Keratinocyte (primary cell): Measurements from ENCODE around the gene PAPPA. TPM values are rescaled to one million over a fixed set of nuclear protein-coding genes. Genes with fewer than 3 reads are reported as not detected.

Experiments used
- DNase-seq: peaks from one replicate; pipeline ENCODE4 v3.0.0-alpha.2; 2011; ENCODE audit warnings: low read depth, missing footprints, low spot score
- FAIRE-seq: peaks from 2 replicates; lab custom pipeline; 2011; peaks lifted over from hg19 to GRCh38; lab: Jason Lieb, UNC
- H2AFZ ChIP-seq: 2 replicates; pipeline ENCODE4 v1.6.0; 2012; ENCODE audit warnings: low read length, control low read depth, inconsistent platforms; ENCODE audit not compliant: control insufficient read depth
- H3K27ac ChIP-seq: 2 replicates; pipeline ENCODE4 v1.5.1; 2011; ENCODE audit warnings: low read length; ENCODE audit not compliant: control insufficient read depth, insufficient read depth
- H3K27me3 ChIP-seq: 3 replicates; pipeline ENCODE4 v1.6.0; 2011; ENCODE audit warnings: low read length; ENCODE audit not compliant: control insufficient read depth, insufficient read depth; ENCODE audit errors: extremely low read depth
- H3K36me3 ChIP-seq, 2 experiments: 2 replicates in 1 of 2; 3 replicates in 1 of 2; pipeline ENCODE4 v1.5.1; 2011; ENCODE audit warnings: low read length in 2 of 2, mild to moderate bottlenecking in 1 of 2; ENCODE audit not compliant: control insufficient read depth in 2 of 2, insufficient read depth in 2 of 2; ENCODE audit errors: extremely low read depth in 1 of 2
- H3K4me1 ChIP-seq: 3 replicates; pipeline ENCODE4 v1.5.1; 2011; ENCODE audit warnings: low read length; ENCODE audit not compliant: control insufficient read depth, insufficient read depth; ENCODE audit errors: extremely low read depth
- H3K4me2 ChIP-seq: 3 replicates; pipeline ENCODE4 v1.6.0; 2011; ENCODE audit warnings: low read depth, low read length; ENCODE audit not compliant: control insufficient read depth, insufficient read depth; ENCODE audit errors: extremely low read depth
- H3K4me3 ChIP-seq, 3 experiments: fragments of 200-600 bp in 1 of 3; sonication (generic) in 1 of 3; 2 replicates in 2 of 3; 3 replicates in 1 of 3; pipeline ENCODE4 v1.5.1; 2011 to 2016; ENCODE audit warnings: low read length in 3 of 3, mild to moderate bottlenecking in 3 of 3, control low read depth in 2 of 3, inconsistent platforms in 1 of 3, low read depth in 1 of 3, mixed read lengths in 1 of 3, mixed run types in 1 of 3, moderate library complexity in 1 of 3; ENCODE audit not compliant: control insufficient read depth in 2 of 3, insufficient read depth in 2 of 3; ENCODE audit errors: extremely low read depth in 1 of 3
- H3K79me2 ChIP-seq: 2 replicates; pipeline ENCODE4 v1.6.0; 2012; ENCODE audit warnings: low read length; ENCODE audit not compliant: control insufficient read depth, insufficient read depth
- H3K9ac ChIP-seq: 3 replicates; pipeline ENCODE4 v1.6.0; 2011; ENCODE audit warnings: low read length; ENCODE audit not compliant: control insufficient read depth, insufficient read depth; ENCODE audit errors: extremely low read depth
- H3K9me1 ChIP-seq: 3 replicates; pipeline ENCODE4 v1.6.0; 2011; ENCODE audit warnings: low read length; ENCODE audit not compliant: control insufficient read depth, insufficient read depth; ENCODE audit errors: extremely low read depth
- H3K9me3 ChIP-seq: 2 replicates; pipeline ENCODE4 v1.5.1; 2012; ENCODE audit warnings: low read depth, low read length; ENCODE audit not compliant: control insufficient read depth
- H4K20me1 ChIP-seq: 3 replicates; pipeline ENCODE4 v1.6.0; 2011; ENCODE audit warnings: low read length; ENCODE audit not compliant: control insufficient read depth, insufficient read depth; ENCODE audit errors: extremely low read depth
- CTCF ChIP-seq, 3 experiments: IDR thresholded peaks in 1 of 3; conservative IDR thresholded peaks in 1 of 3; optimal IDR thresholded peaks in 1 of 3; 2 replicates in 2 of 3; 3 replicates in 1 of 3; pipeline versions ENCODE3 to v1.5.1; 2011; ENCODE audit warnings: low read length in 3 of 3, mild to moderate bottlenecking in 3 of 3, moderate library complexity in 2 of 3, control low read depth in 1 of 3, inconsistent platforms in 1 of 3; ENCODE audit not compliant: insufficient read depth in 2 of 3; ENCODE audit errors: extremely low read depth in 1 of 3
- EZH2 ChIP-seq: IDR thresholded peaks from one replicate; pipeline ENCODE4 v1.6.1; 2012; ENCODE audit warnings: inconsistent platforms, mild to moderate bottlenecking, low read length, moderate library complexity
- dilution Hi-C: fragments of 300-500 bp; cut with MboI; formaldehyde crosslinking; loops from one replicate; pipeline ENCODE4 v1.7.0; 2020; ENCODE audit warnings: low sequenced_read_pairs; ENCODE audit not compliant: extremely low pct_ligation_motif_present
- polyA plus RNA-seq, 5 experiments: library from polyadenylated mRNA; depleted of rRNA in 3 of 5; stranded (reverse) in 3 of 5; stranded (forward) in 1 of 5; unstranded in 1 of 5; fragments of >200 nt; gene quantifications; 1 replicate in 1 of 5; 2 replicates in 3 of 5; 3 replicates in 1 of 5; pipeline versions ENCODE4 v1.2.1 to v1.2.3, GENCODE V29; 2011 to 2012; ENCODE audit warnings: missing spikeins in 2 of 5, low read depth in 1 of 5, low replicate concordance in 1 of 5

Gene PAPPA
- polyA plus RNA-seq, 1 donor (not counting 4 experiments of a cell fraction or from before 2014, with no cell fraction given): 0.77 TPM

- Histone ChIP-seq H3K4me3 (no peak overlapping the region), H3K79me2 (no peaks in the 10 kb centered on the region), H3K4me1 (no peaks in the 10 kb centered on the region), H3K27ac (no peak overlapping the region), H4K20me1 (no peaks in the 10 kb centered on the region), H3K27me3 (no peaks in the 10 kb centered on the region), H3K9me3 (no peaks in the 10 kb centered on the region), H3K36me3 (no peaks in the 10 kb centered on the region), H2AFZ (no peak overlapping the region), H3K9ac (no peak overlapping the region), H3K4me2 (no peak overlapping the region), H3K9me1 (no peaks in the 10 kb centered on the region)
- FAIRE-seq (no peak), DNase-seq (no peak)
- dilution Hi-C loops: no loop called here
- TF ChIP-seq CTCF (optimal IDR thresholded peaks at IDR 0.05 in 1 of 3, IDR thresholded peaks at IDR 0.05 in 1 of 3, conservative IDR thresholded peaks at IDR 0.05 in 1 of 3; ENCODE audit: extremely low read depth in 1 of 3, insufficient read depth in 2 of 3, low read length in 3 of 3): no peak
- no peak for TF ChIP-seq EZH2
Measured at GRCh38 chr9:116298249-116298648, 144.7 kb downstream of the PAPPA start.

- Histone ChIP-seq H3K79me2 (no peaks in the 10 kb centered on the region), H2AFZ (no peak overlapping the region), H3K27me3 (no peaks in the 10 kb centered on the region), H3K9me1 (no peaks in the 10 kb centered on the region), H3K9ac (no peak overlapping the region), H3K27ac (no peak overlapping the region), H3K36me3 (no peaks in the 10 kb centered on the region), H4K20me1 (no peaks in the 10 kb centered on the region), H3K4me3 (no peak overlapping the region), H3K4me1 (no peaks in the 10 kb centered on the region), H3K4me2 (no peak overlapping the region), H3K9me3 (no peaks in the 10 kb centered on the region)
- dilution Hi-C loops: no loop called here
- no peak for FAIRE-seq
- TF ChIP-seq CTCF (optimal IDR thresholded peaks at IDR 0.05 in 1 of 3, IDR thresholded peaks at IDR 0.05 in 1 of 3, conservative IDR thresholded peaks at IDR 0.05 in 1 of 3; ENCODE audit: extremely low read depth in 1 of 3, insufficient read depth in 2 of 3, low read length in 3 of 3): no peak
- no peak for TF ChIP-seq EZH2
- no peak for DNase-seq
Measured at GRCh38 chr9:116298878-116299391, 145.3 kb downstream of the PAPPA start.
